Astrocyte (in vitro differentiated cells and primary cell): Measurements from ENCODE around the gene COX7A2.

ENCODE experiments used
- CTCF ChIP-seq: IDR thresholded peaks from 2 replicates; pipeline ENCODE4 v1.5.1; 2011; ENCODE audit warnings: low read depth, mild to moderate bottlenecking, inconsistent platforms, low read length, moderate library complexity; ENCODE audit not compliant: insufficient read depth
- EZH2 ChIP-seq: IDR thresholded peaks from 2 replicates; pipeline ENCODE4 v1.6.1; 2012; ENCODE audit warnings: mild to moderate bottlenecking, low read length, inconsistent platforms; ENCODE audit not compliant: insufficient read depth

GRCh38 chr6:75219263-75219662, 24.3 kb downstream of the COX7A2 start:
- TF ChIP-seq CTCF (no peak), EZH2 (no peak)
